GM19351 (cell line): ENCODE results near the gene CYP27C1.

Source experiments
- ATAC-seq: cut with Tn5 transposase; IDR thresholded peaks from one replicate; pipeline ENCODE4 v1.9.1; 2021; ENCODE audit warnings: mild to moderate bottlenecking, moderate library complexity; ENCODE audit not compliant: unreplicated experiment

The CYP27C1 gene

GRCh38 chr2:127157651-127158485 is 62.2 kb downstream of the CYP27C1 start:
- no peak for ATAC-seq

GRCh38 chr2:127157114-127157513 is 63.0 kb downstream of the CYP27C1 start:
- no peak for ATAC-seq

GRCh38 chr2:127155947-127156346 is 64.2 kb downstream of the CYP27C1 start:
- ATAC-seq, result no peak

GRCh38 chr2:127155028-127155581 is 65.0 kb downstream of the CYP27C1 start:
- no peak for ATAC-seq

GRCh38 chr2:127154396-127154795 is 65.7 kb downstream of the CYP27C1 start:
- no peak for ATAC-seq

GRCh38 chr2:127153691-127154158 is 66.4 kb downstream of the CYP27C1 start:
- no peak for ATAC-seq

GRCh38 chr2:127150996-127151395 is 69.1 kb downstream of the CYP27C1 start:
- no peak for ATAC-seq

- ATAC-seq, result no peak
These were observed 70.7 kb downstream of the CYP27C1 start for GRCh38 chr2:127149384-127149783.

GRCh38 chr2:127146820-127147502 is 73.1 kb downstream of the CYP27C1 start:
- ATAC-seq, result no peak

- ATAC-seq, result no peak
These were observed 73.9 kb downstream of the CYP27C1 start for GRCh38 chr2:127146071-127146725.

GRCh38 chr2:127145280-127145895 is 74.7 kb downstream of the CYP27C1 start:
- no peak for ATAC-seq

GRCh38 chr2:127143841-127144782 is 76.0 kb downstream of the CYP27C1 start:
- ATAC-seq, result no peak

GRCh38 chr2:127142663-127143630 is 77.2 kb downstream of the CYP27C1 start:
- ATAC-seq, result no peak

GRCh38 chr2:127140538-127140937 is 79.6 kb downstream of the CYP27C1 start:
- ATAC-seq, result no peak

- no peak for ATAC-seq
These were observed 80.3 kb downstream of the CYP27C1 start for GRCh38 chr2:127139766-127140165.

- ATAC-seq, result no peak
These were observed 81.8 kb downstream of the CYP27C1 start for GRCh38 chr2:127138281-127138680.

GRCh38 chr2:127137741-127138140 is 82.4 kb downstream of the CYP27C1 start:
- ATAC-seq, result no peak

- ATAC-seq, result no peak
These were observed 82.9 kb downstream of the CYP27C1 start for GRCh38 chr2:127137225-127137624.
